ENCODE measurements around the gene CDK17.

CDK17 gene

GRCh38 chr12:96313606-96314005 lies 86.6 kb downstream of the CDK17 start:
- DNase-seq = no peak

- no peak for DNase-seq
Measured at GRCh38 chr12:96311191-96311590, 89.0 kb downstream of the CDK17 start.

- no peak for DNase-seq
Measured at GRCh38 chr12:96310067-96310466, 90.2 kb downstream of the CDK17 start.

GRCh38 chr12:96308881-96309280 lies 91.4 kb downstream of the CDK17 start:
- DNase-seq = no peak

DNA sequence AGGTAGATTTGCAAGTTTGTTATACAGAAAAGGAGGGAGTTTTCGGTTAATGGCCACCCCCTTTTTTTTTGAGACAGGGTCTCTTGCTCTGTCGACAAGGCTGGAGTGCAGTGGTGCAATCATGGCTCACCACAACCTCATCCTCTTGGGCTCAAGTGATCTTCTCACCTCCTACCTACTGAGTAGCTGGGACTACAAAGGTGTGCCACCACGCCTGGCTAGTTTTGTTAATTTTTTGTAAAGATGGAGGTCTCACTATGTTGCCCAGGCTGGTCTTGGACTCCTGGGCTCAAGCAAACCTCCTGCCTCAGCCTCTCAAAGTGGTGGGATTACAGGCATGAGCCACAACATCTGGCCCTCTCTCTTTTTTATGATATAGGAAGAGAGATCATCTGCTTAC lies 94.6 kb downstream of the CDK17 start:
- no peak for DNase-seq

DNA sequence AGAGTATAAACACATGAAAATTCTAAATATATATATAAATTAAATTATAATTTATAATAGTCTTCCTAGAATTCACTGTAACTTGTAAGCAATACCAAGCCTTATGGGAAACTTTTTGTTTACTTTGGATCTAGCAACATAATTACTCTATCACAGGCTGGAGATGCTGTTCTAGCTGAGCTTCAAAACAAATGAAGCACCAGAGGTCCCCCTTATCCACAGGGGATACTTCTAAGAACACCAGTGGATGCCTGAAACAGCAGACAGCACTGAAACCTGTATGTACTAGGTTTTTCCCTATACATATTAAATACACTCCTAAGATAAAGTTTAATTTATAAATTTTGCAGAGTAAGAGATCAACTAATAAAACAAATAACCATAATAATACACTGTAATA lies 96.6 kb downstream of the CDK17 start:
- DNase-seq = no peak

DNA sequence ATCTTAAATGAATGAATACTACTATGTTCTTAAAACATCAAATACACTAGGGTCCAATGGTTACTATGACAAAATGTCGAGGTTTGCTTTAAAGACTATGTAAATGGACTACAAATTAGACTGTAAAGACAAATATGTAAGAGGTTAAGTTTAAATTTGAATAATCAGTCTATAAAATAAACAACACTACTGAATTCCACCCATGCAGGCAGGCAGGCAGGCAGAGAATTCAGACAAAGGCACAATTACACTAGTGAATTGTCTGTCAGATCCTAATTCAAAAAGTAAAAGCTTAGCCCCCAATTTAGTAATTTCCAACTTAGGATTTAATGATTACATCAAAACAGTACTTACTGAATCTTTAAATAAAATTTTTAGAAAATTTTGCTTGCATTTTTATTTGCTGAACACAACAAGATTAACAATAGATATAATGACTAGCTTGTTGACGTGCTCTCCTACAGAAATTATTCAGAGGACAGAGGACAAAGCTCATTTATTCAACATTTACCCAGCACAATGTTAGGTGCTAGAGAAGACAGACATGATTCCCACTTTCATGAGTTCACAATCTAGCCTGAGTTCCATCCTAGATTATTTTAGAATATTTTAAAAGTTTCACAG lies 97.4 kb downstream of the CDK17 start:
- no peak for DNase-seq

- DNase-seq = no peak
Measured at GRCh38 chr12:96301732-96302131, 98.5 kb downstream of the CDK17 start.

- DNase-seq = no peak
Measured at GRCh38 chr12:96300064-96300463, 100.2 kb downstream of the CDK17 start.

DNA sequence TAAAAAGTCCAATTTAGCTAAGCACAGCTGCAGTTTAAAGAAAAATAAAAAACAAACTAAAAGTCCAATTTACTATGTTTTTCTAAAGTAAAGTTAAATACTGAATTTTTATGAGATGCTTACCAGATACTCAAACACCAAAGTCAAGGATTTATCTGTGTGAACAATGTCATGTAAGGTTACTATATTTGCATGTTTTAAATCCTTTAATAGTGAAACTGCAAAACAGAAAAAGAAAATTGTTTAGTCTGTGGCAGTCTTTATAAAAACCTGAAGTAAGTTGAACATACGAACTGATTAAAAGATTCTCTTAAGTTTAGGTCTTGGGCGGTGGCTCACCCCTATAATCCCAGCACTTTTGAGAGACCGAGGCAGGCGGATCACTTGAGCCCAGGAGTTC lies 102.7 kb downstream of the CDK17 start:
- DNase-seq = no peak

- DNase-seq = no peak
Measured at GRCh38 chr12:96295532-96296160, 104.6 kb downstream of the CDK17 start.

- DNase-seq = no peak
Measured at GRCh38 chr12:96294831-96295230, 105.4 kb downstream of the CDK17 start.

DNA sequence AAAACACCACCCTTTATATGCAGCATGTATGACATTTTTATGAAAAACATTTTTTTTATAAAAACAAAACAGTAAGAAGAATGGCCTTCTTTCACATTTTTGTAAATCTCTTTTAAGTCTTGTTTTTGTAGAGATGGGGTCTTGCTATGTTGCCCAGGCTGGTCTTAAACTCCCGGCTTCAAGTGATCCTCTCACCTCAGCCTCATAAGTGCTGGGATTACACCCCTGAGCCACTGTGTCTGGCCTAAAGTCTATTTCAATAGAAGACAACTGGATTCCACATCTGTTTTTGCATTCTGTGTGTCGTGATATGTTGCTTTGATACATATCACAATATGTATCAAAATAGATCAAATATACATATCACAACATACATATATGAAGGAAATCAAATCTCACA lies 107.1 kb downstream of the CDK17 start:
- DNase-seq = no peak

DNA sequence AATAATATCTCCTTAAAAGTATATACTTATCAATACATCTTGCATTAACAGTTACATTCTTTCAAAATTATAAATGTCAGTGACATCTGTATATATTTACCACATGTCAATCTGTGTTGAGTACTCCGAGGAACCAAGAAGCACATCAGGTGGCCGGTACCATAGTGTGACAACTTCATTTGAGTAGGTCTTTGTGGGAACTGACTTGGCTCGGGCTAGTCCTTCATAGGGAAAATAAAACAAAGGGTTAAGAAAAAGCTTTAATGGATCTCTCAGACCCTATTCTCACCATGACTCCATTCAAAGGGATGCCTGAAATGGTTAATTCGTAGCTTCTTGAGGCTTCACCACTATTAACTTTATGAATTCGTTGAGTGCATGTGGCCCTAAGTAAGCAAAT lies 111.2 kb downstream of the CDK17 start:
- no peak for DNase-seq

- no peak for DNase-seq
Measured at GRCh38 chr12:96285158-96285557, 115.1 kb downstream of the CDK17 start.

- no peak for DNase-seq
Measured at GRCh38 chr12:96274331-96274730, 125.9 kb downstream of the CDK17 start.

- DNase-seq = no peak
Measured at GRCh38 chr12:96271469-96272199, 128.6 kb downstream of the CDK17 start.

DNA sequence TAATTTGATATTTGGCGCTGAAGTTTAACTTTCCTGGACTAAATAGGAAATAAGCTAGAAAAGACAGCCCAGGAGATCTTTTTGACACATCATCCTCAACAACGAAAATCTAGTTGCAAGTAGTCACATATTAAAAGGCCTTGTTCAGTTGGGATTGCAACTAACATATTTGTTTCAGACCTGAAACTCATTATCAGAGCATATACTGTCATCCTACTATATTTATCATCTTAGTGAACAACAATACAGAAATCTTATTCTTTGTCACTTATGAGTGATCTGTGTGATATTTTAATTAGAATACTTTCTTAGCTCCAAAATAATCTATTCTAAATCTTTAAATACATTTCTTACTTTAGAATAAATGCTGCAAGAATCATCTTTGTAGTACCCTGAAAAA lies 134.0 kb downstream of the CDK17 start:
- DNase-seq = no peak

GRCh38 chr12:96265836-96266235 lies 134.4 kb downstream of the CDK17 start:
- no peak for DNase-seq

DNA sequence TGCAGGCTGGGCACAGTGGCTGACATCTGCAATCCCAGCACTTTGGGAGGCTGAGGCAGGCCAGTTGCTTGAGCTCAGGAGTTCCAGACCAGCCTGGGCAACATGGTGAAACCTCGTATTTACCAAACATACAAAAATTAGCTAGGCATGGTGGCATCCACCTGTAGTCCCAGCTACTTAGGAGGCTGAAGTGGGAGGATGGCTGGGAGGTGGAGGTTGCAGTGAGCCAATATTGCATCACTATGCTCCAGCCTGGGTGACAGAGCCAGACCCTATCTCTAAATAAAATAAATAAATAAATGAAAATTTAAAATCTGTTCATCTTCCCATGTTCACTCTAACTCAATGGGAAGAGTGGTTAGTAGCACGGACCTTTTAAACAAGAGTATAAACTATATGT lies 134.8 kb downstream of the CDK17 start:
- no peak for DNase-seq

- no peak for DNase-seq
Measured at GRCh38 chr12:96263449-96263902, 136.8 kb downstream of the CDK17 start.

DNA sequence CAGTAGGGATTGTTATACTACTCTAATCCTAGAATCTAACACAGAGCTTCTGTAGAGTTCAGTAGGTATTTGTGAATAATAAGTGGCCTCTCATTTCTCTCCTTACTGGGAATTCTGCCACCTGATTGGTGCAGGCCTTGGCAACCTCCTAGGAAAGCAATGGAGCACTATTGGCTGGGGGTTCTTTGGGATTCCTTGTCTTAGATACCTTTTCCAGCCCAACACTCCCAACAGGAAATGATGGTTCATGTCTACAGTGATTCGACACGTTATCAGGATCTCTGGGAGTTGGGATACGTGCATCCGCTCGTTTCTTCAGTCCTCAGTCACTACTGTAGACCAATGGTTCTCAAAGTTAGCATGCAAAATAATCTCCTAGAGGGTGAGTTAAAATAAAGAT lies 138.7 kb downstream of the CDK17 start:
- no peak for DNase-seq

DNA sequence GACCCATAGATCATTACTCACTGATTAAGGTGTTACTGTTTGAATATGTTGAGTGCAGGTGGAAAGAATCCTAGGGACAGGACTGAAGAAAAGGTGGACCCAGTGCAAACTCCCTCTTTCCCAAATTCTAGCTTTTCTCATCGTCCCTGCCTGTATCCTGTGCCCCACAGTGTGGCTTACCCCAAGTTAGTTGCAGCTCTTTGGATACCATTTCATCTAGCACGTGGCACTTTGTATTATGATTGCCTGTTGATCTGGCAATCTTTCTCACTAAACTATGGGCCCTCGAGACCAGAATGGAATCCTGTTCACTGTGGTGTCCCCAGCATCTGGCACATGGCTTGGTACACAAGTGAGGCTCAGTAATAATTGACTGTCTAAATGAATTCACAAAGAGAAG lies 139.6 kb downstream of the CDK17 start:
- no peak for DNase-seq

DNA sequence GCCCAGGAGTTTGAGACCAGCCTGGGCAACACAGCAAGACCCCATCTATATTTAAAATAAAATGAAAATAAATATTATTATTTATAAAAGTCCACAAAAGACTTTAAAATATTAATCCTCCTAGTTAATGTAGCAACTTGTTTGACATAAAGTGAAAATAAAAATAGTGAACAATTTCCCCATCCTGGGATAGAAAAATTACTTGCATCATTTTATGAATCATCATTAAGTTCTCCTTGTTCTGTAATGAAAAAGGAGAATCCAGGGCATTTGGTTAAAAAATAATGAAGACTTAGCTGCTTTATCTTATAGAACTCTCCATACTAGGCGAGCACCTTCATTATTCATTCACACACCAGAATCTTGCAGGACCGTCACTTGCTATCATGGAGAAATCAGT lies 140.0 kb downstream of the CDK17 start:
- DNase-seq = no peak

All from right hindlimb (tissue), 1 donor.